Tibial artery (tissue), 4 donors: ENCODE results near the gene KIF15.
"Not testable (repeated sequence)": the region's sequence is repeated elsewhere in the genome, so short reads cannot be mapped to it uniquely, and the experiment has no call there.

Experiments used
- DNase-seq, 2 donors: peaks; one replicate each; pipeline ENCODE4 v3.0.0-alpha.2; 2019
- H3K27ac ChIP-seq, 2 donors: fragments of 200-600 bp; sonication (generic) in 1 of 2; 1 replicate in 1 of 2; 2 replicates in 1 of 2; pipeline ENCODE4 v1.5.1; 2018 to 2019; ENCODE audit warnings: mild to moderate bottlenecking in 1 of 2
- H3K27me3 ChIP-seq, 2 donors: fragments of 200-600 bp; sonication (generic) in 1 of 2; one replicate each; pipeline versions ENCODE4 v1.5.1 to v1.6.0; 2016 to 2019
- H3K36me3 ChIP-seq, 3 donors: fragments of 200-600 bp; sonication (generic) in 2 of 3; one replicate each; pipeline ENCODE4 v1.5.1; 2016 to 2019; ENCODE audit warnings: mild to moderate bottlenecking in 2 of 3
- H3K4me1 ChIP-seq, 4 donors: fragments of 200-600 bp; sonication (generic) in 2 of 4; 1 replicate in 3 of 4; 2 replicates in 1 of 4; pipeline ENCODE4 v1.5.1; 2016 to 2019
- H3K4me3 ChIP-seq, 2 donors: fragments of 200-600 bp; sonication (generic) in 1 of 2; 1 replicate in 1 of 2; 2 replicates in 1 of 2; pipeline ENCODE4 v1.5.1; 2018 to 2019; ENCODE audit warnings: mild to moderate bottlenecking in 2 of 2
- H3K9me3 ChIP-seq, 3 donors: fragments of 200-600 bp; sonication (generic) in 1 of 3; one replicate each; pipeline ENCODE4 v1.5.1; 2016 to 2019
- intact Hi-C: fragments of 100-400 bp; cut with DNase I; formaldehyde crosslinking; loops from one replicate; pipeline ENCODE4 v1.15.0; 2023; ENCODE audit warnings: low total_unique reads
- TF ChIP-seq, protein P1 (sequence below), 2 experiments: fragments of 200-600 bp in 1 of 2; fragments of 450-650 bp in 1 of 2; IDR thresholded peaks; one replicate each; pipeline ENCODE4 v1.5.1; 2017 to 2019; ENCODE audit warnings: antibody characterized with exemption in 2 of 2, mild to moderate bottlenecking in 1 of 2, moderate library complexity in 1 of 2

The KIF15 gene

DNA sequence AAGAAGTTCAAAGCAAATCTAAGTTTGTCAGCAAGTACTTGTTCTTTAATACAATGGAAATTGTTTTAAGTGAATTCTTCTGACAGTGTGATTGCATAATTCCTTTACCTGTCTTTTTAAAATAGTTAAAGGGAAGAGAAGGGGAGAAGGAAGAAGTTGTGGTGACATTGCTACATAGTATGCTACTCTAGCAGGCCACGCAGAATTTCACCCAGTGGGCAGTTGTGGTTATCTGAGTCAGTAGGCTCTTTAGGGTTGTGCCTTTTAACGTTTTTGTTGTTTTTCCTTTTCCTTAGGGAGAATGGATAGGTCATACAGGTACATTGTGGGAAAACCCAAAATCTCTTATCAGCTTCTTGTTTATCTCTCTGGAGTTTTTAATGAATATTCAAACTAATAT lies 40.4 kb downstream of the KIF15 start:
- Histone ChIP-seq H3K4me3 (no peak overlapping the region), H3K4me1 (no peaks in the 10 kb centered on the region), H3K9me3 (no peaks in the 10 kb centered on the region), H3K36me3 (no peaks in the 10 kb centered on the region), H3K27me3 (no peaks in the 10 kb centered on the region), H3K27ac (no peak overlapping the region)
- intact Hi-C loops: no loop called here
- TF ChIP-seq, protein P1, sequence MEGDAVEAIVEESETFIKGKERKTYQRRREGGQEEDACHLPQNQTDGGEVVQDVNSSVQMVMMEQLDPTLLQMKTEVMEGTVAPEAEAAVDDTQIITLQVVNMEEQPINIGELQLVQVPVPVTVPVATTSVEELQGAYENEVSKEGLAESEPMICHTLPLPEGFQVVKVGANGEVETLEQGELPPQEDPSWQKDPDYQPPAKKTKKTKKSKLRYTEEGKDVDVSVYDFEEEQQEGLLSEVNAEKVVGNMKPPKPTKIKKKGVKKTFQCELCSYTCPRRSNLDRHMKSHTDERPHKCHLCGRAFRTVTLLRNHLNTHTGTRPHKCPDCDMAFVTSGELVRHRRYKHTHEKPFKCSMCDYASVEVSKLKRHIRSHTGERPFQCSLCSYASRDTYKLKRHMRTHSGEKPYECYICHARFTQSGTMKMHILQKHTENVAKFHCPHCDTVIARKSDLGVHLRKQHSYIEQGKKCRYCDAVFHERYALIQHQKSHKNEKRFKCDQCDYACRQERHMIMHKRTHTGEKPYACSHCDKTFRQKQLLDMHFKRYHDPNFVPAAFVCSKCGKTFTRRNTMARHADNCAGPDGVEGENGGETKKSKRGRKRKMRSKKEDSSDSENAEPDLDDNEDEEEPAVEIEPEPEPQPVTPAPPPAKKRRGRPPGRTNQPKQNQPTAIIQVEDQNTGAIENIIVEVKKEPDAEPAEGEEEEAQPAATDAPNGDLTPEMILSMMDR (IDR thresholded peaks at IDR 0.05): no peak
- no peak for DNase-seq

DNA sequence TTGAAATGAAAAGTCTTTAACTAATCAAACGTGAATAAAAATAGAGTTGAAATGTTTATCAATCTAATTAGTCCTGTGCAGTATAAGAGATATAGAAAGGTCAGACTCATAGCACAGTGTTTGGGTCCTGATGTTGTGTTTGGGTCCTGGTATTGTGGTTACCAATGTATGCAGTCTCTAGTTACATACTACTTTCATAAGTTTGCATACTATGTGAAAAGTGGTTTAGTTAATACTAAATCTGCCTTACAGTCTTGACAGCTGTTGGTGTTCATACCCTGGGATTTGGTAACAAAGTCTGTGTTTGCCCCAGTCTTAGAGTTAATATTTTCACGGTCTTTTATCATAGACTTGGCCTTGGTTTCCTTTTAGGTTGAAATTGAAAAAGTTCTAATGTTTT lies 41.7 kb downstream of the KIF15 start:
- H3K4me1 ChIP-seq: no peaks in the 10 kb centered on the region
- no peak overlapping the region for H3K4me3 ChIP-seq
- no peaks in the 10 kb centered on the region for H3K9me3 ChIP-seq
- TF ChIP-seq, protein P1 (IDR thresholded peaks at IDR 0.05): no peak
- H3K36me3 ChIP-seq: no peaks in the 10 kb centered on the region
- intact Hi-C loops: no loop called here
- H3K27me3 ChIP-seq: no peaks in the 10 kb centered on the region
- DNase-seq: no peak
- no peak overlapping the region for H3K27ac ChIP-seq

DNA sequence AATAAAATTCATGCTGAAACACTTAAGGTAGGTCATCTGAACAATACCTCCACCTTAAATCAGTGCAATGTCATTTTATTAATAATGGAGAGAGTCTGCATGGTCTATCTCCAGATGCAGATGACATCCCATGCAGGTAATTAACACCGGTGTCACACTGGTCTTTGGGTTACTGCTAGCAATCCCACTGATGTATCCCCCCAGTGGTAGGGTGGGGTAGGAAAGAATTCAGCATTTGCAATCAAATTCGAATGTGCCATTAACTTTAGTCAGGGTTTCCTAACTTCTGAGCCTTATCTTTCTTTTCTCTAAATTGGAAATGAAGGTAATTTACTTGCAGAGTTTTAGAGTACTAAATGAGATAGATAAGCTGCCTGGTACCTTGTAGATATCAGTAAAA lies 44.4 kb downstream of the KIF15 start:
- TF ChIP-seq, protein P1 (IDR thresholded peaks at IDR 0.05): no peak
- intact Hi-C loops: no loop called here
- H3K36me3 ChIP-seq: no peaks in the 10 kb centered on the region
- H3K9me3 ChIP-seq: no peaks in the 10 kb centered on the region
- no peak overlapping the region for H3K4me3 ChIP-seq
- H3K27me3 ChIP-seq: no peaks in the 10 kb centered on the region
- H3K4me1 ChIP-seq: no peaks in the 10 kb centered on the region
- no peak overlapping the region for H3K27ac ChIP-seq
- no peak for DNase-seq

DNA sequence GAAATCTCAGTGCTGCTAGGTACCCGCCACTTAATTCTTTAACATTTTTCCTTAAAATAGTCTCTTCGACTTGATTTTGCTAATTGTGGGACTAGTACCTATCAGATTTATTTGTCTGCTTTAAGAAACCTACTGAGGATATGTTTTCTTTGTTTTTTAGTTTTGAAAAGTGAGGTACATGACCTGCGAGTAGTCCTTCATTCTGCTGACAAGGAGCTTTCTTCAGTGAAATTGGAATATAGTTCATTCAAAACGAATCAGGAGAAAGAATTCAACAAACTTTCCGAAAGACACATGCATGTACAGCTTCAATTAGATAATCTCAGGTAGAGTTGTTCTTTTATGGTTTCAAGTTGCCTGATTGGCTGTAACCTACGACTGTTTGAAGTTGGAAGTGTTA lies 53.2 kb downstream of the KIF15 start:
- Histone ChIP-seq H3K4me3 (no peak overlapping the region), H3K36me3 (no peaks in the 10 kb centered on the region), H3K27me3 (no peaks in the 10 kb centered on the region), H3K4me1 (no peaks in the 10 kb centered on the region), H3K27ac (no peak overlapping the region), H3K9me3 (no peaks in the 10 kb centered on the region)
- no peak for DNase-seq
- intact Hi-C loops: no loop called here
- TF ChIP-seq, protein P1 (IDR thresholded peaks at IDR 0.05): no peak

DNA sequence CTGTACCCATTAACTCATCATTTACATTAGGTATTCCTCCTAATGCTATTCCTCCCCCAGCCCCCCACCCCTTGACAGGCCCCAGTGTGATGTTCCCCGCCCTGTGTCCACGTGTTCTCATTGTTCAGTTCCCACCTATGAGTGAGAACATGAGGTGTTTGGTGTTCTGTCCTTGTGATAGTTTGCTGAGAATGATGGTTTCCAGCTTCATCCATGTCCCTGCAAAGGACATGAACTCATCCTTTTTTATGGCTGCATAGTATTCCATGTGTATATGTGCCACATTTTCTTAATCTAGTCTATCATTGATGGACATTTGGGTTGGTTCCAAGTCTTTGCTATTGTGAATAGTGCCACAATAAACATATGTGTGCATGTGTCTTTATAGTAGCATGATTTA lies 54.7 kb downstream of the KIF15 start:
- H3K4me1 ChIP-seq, H3K36me3 ChIP-seq, H3K4me3 ChIP-seq, DNase-seq, intact Hi-C loops, H3K9me3 ChIP-seq, H3K27ac ChIP-seq, H3K27me3 ChIP-seq: not testable (repeated sequence)

DNA sequence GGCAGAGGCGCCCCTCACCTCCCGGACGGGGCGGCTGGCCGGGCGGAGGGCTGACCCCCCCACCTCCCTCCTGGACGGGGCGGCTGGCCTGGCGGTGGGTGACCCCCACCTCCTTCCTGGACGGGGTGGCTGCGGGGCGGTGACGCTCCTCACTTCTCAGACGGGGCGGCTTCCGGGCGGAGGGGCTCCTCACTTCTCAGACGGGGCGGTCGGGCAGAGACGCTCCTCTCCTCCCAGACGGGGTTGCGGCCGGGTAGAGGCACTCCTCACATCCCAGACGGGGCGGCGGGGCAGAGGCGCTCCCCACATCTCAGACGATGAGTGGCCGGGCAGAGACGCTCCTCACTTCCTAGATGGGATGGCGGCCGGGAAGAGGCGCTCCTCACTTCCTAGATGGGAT lies 59.6 kb downstream of the KIF15 start:
- H3K27me3 ChIP-seq, H3K27ac ChIP-seq, H3K4me3 ChIP-seq, H3K9me3 ChIP-seq, intact Hi-C loops, H3K4me1 ChIP-seq, H3K36me3 ChIP-seq, DNase-seq: not testable (repeated sequence)

DNA sequence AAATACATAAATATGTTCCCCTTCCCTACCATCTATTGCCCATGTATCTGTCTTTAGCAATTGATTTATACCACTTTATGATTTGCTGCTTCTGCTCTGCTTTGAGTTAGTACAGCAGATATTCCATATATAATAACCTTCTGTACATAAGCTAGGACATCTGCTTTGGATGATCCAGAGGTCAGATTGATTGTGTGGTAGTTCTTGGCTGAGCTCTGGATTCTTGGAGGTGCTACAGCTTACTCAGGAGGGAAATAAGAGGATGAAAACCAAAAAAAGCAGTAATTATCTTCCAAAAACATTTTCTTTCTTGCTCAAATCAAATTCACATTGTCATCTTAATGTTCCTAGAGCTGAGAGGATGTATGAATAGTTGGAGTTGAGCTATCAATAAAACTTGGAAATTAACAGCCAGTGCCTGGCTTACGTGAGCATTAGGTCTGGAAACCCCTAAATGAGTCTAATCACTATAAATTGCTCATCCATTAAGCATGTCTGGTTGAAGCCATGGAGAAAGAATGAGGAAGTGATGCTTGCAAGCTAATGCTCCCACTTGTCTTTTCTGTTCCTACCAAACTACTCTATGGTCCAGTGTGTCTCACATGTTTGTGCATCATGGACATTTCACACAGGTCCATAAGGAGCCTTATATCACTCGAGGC lies 63.8 kb downstream of the KIF15 start:
- Histone ChIP-seq H3K9me3 (no peaks in the 10 kb centered on the region), H3K36me3 (no peaks in the 10 kb centered on the region), H3K4me1 (no peaks in the 10 kb centered on the region), H3K27me3 (no peaks in the 10 kb centered on the region), H3K27ac (no peak overlapping the region), H3K4me3 (no peak overlapping the region)
- DNase-seq: no peak
- intact Hi-C loops: no loop called here
- TF ChIP-seq, protein P1 (IDR thresholded peaks at IDR 0.05): no peak
